Testis (tissue), 2 donors: ENCODE measurements around the gene DNAJC30.

Experiments used
- CTCF ChIP-seq, 3 experiments: fragments of 450-650 bp in 2 of 3; fragments of 200-600 bp in 1 of 3; sonication (generic) in 1 of 3; IDR thresholded peaks; one replicate each; pipeline ENCODE4 v1.5.1; 2016 to 2019; ENCODE audit warnings: antibody characterized with exemption in 3 of 3, mild to moderate bottlenecking in 2 of 3, moderate library complexity in 1 of 3
- POLR2A ChIP-seq: fragments of 450-650 bp; IDR thresholded peaks from one replicate; pipeline ENCODE4 v1.6.1; 2017; ENCODE audit warnings: antibody characterized with exemption, mild to moderate bottlenecking, moderate library complexity

DNA sequence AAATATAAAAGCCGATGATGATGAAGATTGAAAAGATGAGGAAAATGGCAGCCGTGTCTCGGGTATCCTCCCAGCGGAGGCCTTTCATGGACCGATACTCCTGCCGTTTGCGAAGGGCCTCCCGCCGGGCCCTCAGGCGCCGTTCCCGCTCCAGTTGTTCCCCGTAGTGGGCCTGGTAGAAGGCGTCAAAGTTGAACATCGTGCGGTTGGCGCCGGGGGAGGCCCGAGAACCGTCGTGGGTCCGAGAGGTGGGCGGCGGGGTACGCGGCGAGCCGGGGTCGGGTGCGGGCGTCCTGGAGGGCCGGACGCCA lies 553 bp downstream of the DNAJC30 start:
- no peak for TF ChIP-seq CTCF (IDR thresholded peaks at IDR 0.05)
- TF ChIP-seq POLR2A, result no peak
